Activated CD4-positive, alpha-beta T cell treated with anti-CD3 and anti-CD28 coated beads, Interleukin-2, Interleukin-6, amounts not matched to agents 100 ng/mL and 50 ng/mL, durations not matched to agents 16 hours and 8 hours (primary cell): ENCODE measurements around the gene PPP1R2.
"Not testable (repeated sequence)": the region's sequence is repeated elsewhere in the genome, so short reads cannot be mapped to it uniquely, and the experiment has no call there.

Experiments used
- DNase-seq: peaks from one replicate; pipeline ENCODE4 v3.0.0-alpha.2; 2020

The PPP1R2 gene

DNA sequence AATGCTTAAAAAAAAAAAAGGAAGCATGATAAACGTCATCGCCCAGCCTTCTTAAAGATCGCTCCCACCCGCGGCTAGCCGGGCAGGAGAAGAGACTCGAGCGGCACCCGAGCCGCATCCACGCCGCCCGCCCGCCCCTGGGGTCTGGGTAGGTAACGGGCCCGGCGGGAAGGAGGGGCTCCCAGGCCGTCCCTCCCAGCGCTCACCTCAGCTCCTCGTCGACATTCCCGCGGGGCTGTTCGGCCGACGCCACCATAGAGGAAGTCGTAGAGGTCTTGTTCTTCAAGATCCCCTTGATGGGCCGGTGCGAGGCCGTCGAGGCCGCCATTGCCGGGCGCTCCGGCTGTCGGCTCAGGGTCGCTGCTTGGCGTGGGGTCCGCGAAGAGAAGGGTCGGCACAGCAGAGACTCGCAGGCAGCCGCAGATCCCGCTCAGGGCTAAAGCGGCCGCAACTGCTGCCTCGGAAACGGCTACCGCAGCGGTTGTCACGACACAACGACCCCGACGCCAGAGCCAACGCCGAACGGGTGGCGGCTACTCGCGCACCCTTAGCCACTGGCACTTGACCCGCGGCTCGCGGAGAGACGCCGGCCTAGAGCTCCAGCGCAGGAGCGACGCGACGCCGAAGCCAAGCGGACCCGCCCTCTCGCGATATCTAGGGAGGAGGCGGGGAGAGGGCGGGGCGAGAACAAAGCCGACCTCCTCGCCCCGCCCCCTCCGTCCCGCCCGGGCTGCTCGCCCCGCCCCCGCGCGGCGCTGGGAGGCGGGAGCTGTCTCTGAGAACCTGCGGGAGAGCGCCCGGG is at the start of gene PPP1R2:
Gene PPP1R2, minus strand, starts transcription at position 628 of the 802 bp plus-strand sequence. Its CDS starts 300 bp downstream, at position 328.
- DNase-seq, result peak; percentile 95

DNA sequence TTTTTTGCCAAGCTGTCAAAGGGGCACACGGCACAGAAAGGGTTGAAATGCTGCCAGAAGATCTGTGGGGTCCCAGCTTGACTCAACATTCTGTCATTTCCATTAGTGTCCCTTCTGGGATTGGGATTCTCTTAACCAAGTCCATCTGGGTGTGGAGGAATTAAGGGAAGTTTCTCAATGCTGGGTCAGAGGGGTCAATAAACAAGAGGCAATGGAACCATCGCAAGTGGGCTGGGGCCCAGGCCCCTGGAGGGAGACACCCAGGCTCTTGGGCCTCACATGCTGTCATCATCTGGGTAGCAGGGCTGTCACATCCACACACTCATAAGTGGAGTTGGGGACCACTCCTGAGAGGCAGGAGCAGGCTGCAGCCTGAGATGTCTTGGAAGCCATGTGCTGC is 48.7 kb upstream of the PPP1R2 start:
- no peak for DNase-seq

- DNase-seq, result no peak
Observed at GRCh38 chr3:195591220-195591619, 48.1 kb upstream of the PPP1R2 start.

DNA sequence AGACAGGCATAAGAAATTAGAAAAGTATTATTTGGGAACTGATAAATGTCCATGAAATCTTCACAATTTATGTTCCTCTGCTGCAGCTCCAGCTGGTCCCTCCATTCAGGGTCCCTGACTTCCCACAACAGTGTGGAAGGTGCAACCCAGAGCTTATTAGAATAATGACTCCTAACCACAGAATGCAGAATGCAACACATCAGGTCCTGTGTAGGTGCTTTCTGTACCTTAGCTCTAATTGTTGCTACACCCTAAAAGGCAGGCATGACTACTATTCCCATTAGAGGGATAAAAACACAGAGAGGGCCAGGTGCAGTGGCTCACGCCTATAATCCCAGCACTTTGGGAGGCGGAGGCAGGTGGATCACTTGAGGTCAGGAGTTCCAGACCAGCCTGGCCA is 47.3 kb upstream of the PPP1R2 start:
- not testable (repeated sequence) for DNase-seq

DNA sequence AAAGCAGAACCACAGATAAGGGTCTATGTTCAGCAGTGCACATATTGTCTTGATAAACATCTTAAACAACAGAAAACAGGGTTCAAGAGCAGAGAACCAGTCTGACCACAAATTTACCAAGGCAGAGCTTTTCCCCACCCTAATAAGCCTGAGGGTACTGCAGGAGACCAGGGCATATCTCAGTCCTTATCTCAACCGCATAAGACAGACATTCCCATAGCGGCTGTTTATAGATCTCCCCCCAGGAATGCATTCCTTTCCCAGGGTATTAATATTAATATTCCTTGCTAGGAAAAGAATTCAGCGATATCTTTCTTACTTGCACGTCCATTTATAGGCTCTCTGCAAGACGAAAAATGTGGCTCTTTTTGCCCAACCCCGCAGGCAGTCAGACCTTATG is 46.7 kb upstream of the PPP1R2 start:
- DNase-seq, result not testable (repeated sequence)

DNA sequence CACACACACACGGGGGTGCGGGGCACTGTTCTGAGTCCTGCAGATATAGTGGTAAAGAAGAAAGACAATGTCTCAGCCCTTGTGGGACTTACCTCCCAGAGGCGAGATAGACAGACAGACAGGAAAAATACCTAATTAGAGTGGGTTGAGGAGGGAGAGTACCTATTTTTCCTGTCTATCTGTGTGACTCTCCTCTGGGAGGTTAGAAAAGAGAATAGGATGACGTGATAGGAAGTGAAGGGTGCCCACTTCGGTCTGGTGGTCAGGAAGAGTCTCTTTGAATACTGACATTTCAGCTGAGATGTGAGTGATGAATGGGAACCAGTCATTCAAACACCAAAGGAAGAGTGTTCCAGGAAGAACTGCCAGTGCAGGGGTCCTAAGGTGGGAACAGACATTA is 44.7 kb upstream of the PPP1R2 start:
- DNase-seq, result peak; percentile 49

DNA sequence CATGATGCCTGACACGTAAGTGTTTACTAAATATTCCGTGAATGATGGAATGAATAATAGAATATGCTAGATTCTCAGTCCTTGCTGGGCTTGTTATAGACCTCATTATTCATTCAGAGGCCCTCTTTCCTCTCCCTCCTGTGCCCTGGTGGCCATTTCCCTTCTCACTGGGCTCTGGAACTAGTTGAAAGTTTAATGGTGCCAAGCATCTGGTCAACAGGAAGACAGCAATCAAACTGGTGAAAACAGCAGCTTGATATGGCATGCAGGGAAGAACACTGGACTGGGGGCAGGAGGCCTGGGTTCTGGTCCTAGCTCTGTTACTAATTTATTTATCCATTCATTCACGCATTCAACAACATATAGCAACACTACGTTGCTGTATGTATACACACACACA is 44.3 kb upstream of the PPP1R2 start:
- peak; percentile 6 for DNase-seq

GRCh38 chr3:195584543-195584870 is 41.4 kb upstream of the PPP1R2 start:
- DNase-seq, result no peak

GRCh38 chr3:195583831-195584542 is 40.9 kb upstream of the PPP1R2 start, which contains the start of gene APOD:
APOD (minus strand) TSS chr3:195583940; CDS start chr3:195579461, 4,479 bp downstream.
- DNase-seq, result no peak

DNA sequence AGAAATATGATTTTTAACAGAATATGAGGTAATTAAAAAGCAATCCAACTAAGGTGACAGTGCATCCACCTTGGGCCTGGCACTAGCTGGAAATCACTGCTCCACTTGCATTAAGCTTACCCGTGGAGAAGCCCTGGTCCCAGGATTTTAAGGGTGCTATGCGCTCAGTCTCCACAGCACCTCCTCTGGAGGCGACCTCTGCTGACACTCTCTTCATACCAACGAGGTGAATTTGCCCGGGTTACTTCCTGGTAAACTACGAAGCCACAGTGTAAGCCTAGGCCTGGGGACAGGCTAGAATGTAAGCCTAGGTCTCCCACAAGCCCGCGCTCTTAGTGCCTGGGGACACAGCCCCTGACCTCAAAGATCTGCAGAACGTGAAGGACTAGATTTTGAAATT is 39.8 kb upstream of the PPP1R2 start:
- DNase-seq, result no peak

- DNase-seq, result no peak
Observed at GRCh38 chr3:195580744-195581443, 37.8 kb upstream of the PPP1R2 start.

- DNase-seq, result no peak
Observed at GRCh38 chr3:195579281-195579680, 36.2 kb upstream of the PPP1R2 start.

DNA sequence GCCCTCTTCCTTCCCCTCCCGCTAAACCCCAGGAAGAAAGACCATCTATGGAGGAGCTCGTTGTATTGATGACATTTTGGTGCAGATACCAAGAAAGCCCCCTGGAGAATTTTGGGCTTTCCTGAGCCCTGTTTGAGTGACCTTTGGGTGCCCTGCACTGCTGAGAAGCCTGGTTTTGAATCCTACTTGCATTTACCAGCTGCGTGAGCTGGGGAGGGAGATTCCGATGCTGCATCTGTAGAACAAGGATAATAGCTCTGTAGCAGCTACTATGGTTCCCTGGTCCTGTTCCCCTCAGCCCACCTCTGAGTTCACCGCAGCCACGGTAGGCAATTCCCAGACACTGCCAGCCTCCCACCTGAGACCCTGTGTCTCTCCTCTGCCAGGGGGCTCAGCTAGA is 35.4 kb upstream of the PPP1R2 start:
- no peak for DNase-seq

DNA sequence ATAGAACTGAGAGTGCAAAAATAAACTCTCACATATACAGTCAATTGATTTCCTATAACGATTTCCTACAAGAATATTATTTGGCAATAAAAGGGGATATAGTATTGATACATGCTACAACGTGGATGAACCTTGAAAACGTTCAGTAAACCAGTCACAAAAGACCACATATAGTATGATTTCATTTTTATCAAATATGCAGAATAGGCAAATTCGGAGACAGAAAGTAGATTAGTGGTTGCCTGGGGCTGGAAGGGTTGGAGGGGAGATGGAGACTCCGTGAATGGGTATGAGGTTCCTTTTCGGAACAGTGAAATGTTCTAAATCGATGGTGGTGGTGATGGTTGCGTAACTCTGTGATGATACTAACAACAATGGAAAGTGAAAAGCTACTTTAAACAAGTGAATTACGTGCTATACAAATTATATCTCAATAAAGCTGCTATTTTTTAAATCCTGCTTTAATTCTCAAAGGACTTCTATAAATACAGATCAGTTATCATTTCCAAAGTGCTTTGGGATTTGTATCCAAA is 34.6 kb upstream of the PPP1R2 start:
- no peak for DNase-seq

GRCh38 chr3:195574497-195575304 is 31.6 kb upstream of the PPP1R2 start:
- no peak for DNase-seq

DNA sequence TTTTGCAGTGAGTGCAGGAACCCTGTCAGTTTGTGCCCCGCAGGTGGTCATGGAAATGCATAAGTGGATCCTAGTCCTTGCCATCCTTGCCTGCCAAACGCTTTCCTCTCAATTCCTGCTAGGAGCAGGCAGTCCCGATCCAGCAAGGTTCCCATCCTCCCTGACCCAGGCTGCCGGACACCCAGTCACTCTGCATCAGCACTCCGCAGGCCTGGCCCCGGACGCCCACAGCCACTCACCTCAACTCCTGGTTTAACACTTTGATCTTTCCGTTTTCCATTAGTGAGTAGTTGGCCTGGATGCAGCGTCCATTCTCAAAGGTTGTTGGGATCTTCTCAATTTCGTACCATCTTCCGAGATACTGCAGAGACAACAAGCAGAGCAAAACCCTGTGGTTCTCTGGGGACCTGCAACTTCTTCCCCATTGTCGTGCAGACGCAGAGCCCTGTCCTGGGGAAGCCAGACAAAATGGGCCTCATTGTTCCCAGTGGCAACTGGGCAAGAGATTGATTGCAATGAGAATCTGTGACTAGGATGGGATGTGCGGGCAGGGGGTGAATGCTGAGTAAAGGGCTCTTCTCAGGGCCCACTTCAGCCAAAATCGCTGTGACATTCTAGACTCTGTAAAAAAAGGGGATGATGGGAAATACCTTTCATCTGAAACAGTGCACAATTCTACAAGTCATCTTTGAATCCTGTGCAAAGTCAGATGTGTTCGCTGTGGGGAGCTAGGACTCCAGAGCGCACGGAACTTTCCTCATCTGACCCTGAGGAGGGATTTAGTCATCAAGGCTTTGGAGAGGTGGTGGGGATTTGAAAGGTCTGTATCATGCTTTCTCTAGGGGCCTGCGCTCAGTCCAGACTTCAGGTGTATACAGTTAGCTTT is 30.7 kb upstream of the PPP1R2 start:
- no peak for DNase-seq

DNA sequence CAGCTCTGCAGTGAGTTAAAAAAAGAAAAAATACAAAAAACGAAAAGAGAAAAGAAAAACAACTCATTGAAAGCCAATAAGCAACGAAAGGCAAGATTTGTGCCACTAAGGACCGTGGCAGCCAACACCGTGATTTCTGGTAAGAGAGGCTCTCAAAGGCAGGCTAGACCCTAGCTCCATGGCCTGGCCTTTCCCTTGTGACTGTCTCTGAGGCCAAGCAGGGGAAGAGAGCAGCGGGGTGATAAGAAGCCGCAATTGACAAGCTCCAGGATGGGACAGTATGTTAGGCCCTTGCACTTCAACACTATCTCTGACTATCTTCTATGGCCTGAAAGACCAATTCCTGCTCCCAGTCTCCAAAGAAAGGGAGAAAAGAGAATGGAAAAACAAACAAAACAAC is 28.2 kb upstream of the PPP1R2 start:
- DNase-seq, result no peak

- DNase-seq, result no peak
Observed at GRCh38 chr3:195570912-195571311, 27.8 kb upstream of the PPP1R2 start.

GRCh38 chr3:195570344-195570743 is 27.2 kb upstream of the PPP1R2 start:
- no peak for DNase-seq

GRCh38 chr3:195568630-195569029 is 25.5 kb upstream of the PPP1R2 start:
- DNase-seq, result no peak

DNA sequence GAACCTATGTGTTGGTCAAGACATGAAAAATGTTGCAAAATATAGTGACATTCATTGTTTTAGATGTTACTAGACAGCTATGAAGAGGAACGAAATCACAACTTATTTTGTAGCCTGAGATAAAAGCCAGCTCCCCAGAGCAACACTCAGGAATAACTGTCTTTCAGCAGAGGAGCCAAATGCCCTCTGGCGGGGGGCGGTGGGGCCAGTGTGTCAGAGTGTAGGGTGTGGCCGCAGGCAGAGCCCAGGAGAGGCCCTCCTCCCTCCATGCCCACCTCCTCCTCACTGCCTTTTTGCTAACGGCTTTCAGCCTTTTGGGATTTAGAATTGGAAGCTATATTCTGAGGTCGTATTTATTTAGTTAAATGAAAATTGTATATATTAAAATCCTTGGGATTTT is 23.7 kb upstream of the PPP1R2 start:
- no peak for DNase-seq

DNA sequence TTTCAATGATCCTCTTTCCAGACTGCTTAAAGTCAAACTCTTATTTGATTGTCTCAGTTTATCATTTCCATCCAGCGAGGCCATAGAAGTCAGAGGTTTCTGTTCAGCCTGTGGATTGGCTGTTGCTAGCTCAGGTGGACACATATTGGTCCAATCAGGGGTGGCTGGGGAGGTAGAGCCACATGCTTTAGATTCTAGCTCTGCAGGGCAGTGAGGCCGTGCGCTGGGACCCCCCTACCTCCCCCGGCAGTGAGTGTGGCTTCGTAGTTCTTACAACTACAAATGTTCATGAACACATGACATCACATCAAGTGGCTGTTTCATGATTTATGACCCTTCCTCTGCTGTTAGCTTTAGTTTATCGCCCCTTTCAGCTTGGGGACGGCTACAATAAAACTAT is 22.6 kb upstream of the PPP1R2 start:
- DNase-seq, result no peak
